Sigmoid colon (tissue), 7 donors: ENCODE results near the gene SLC39A11. TPM values are rescaled to one million over a fixed set of nuclear protein-coding genes. Genes with fewer than 3 reads are reported as not detected.

Experiments used
- DNase-seq: peaks from one replicate; pipeline ENCODE4 v3.0.0-alpha.2; 2019
- H3K27ac ChIP-seq, 4 donors: fragments of 200-600 bp; sonication (generic); one replicate each; pipeline ENCODE4 v1.5.1; 2016 to 2019; ENCODE audit warnings: mild to moderate bottlenecking in 1 of 4
- H3K27me3 ChIP-seq, 3 donors: fragments of 200-600 bp; sonication (generic); one replicate each; pipeline ENCODE4 v1.5.1; 2019; ENCODE audit warnings: mild to moderate bottlenecking in 1 of 3
- H3K36me3 ChIP-seq, 4 donors: fragments of 200-600 bp; sonication (generic); one replicate each; pipeline ENCODE4 v1.5.1; 2016 to 2019
- H3K4me1 ChIP-seq, 4 donors: fragments of 200-600 bp; sonication (generic); one replicate each; pipeline ENCODE4 v1.5.1; 2017 to 2019
- H3K4me3 ChIP-seq, 4 donors: fragments of 200-600 bp; sonication (generic); one replicate each; pipeline ENCODE4 v1.5.1; 2017 to 2019; ENCODE audit warnings: mild to moderate bottlenecking in 2 of 4, moderate library complexity in 1 of 4
- H3K9me3 ChIP-seq, 4 donors: fragments of 200-600 bp in 3 of 4; sonication (generic) in 3 of 4; one replicate each; pipeline versions ENCODE4 v1.5.1 to v1.6.1; 2013 to 2019
- CTCF ChIP-seq, 4 experiments: fragments of 450-650 bp in 3 of 4; fragments of 200-600 bp in 1 of 4; IDR thresholded peaks; one replicate each; pipeline ENCODE4 v1.5.1; 2016 to 2019; ENCODE audit warnings: antibody characterized with exemption in 4 of 4, mild to moderate bottlenecking in 3 of 4, moderate library complexity in 2 of 4
- EP300 ChIP-seq, 4 donors: sonication (generic); formaldehyde crosslinking; IDR thresholded peaks; one replicate each; pipeline ENCODE4 v1.6.1; 2017; ENCODE audit warnings: antibody characterized with exemption in 4 of 4
- POLR2A ChIP-seq, 2 donors: fragments of 450-650 bp; IDR thresholded peaks; one replicate each; pipeline ENCODE4 v1.6.1; 2016; ENCODE audit warnings: antibody characterized with exemption in 2 of 2, mild to moderate bottlenecking in 2 of 2, moderate library complexity in 2 of 2
- POLR2AphosphoS5 ChIP-seq, 4 donors: sonication (generic); formaldehyde crosslinking; IDR thresholded peaks; one replicate each; pipeline ENCODE4 v1.6.1; 2017; ENCODE audit warnings: antibody characterized with exemption in 4 of 4
- WGBS, 2 donors: extraction: QIAGEN DNeasy Blood & Tissue Kit; methylation state at CpG; one replicate each; pipeline ENCODE4 v1.1.7; 2013; 5-methylcytosine and 5-hydroxymethylcytosine counted together
- intact Hi-C: fragments of 100-400 bp; cut with DNase I; formaldehyde crosslinking; loops from one replicate; pipeline ENCODE4 v1.15.1; 2023
- polyA plus RNA-seq, 3 donors: library from polyadenylated mRNA; stranded (reverse); fragments of 200-250 nt; gene quantifications; one replicate each; pipeline ENCODE4 v1.2.3, GENCODE V29; 2013
- total RNA-seq, 4 donors: library from RNA; depleted of rRNA; stranded (reverse); fragments of >200 nt; gene quantifications; one replicate each; pipeline ENCODE4 v1.1.0, GENCODE V29; 2016
- donor health status: healthy with polysubstance abuse.
- donor health status: Bipolar disorder and iron deficiency.
- donor health status: healthy.

Gene SLC39A11
- total and polyA plus RNA-seq, 7 donors: 7.6 to 16.4 (median 8.4) TPM

- Histone ChIP-seq H3K4me3 (no peak overlapping the region), H3K36me3 (no peaks in the 10 kb centered on the region), H3K27me3 (no peaks in the 10 kb centered on the region), H3K4me1 (no peaks in the 10 kb centered on the region), H3K27ac (no peak overlapping the region), H3K9me3 (no peaks in the 10 kb centered on the region)
- TF ChIP-seq CTCF (IDR thresholded peaks at IDR 0.05) (no peak), POLR2AphosphoS5 (IDR thresholded peaks at IDR 0.05) (no peak), POLR2A (IDR thresholded peaks at IDR 0.05) (no peak)
- intact Hi-C loops: no loop called here
- DNase-seq: no peak
- WGBS, 2 donors: 88 to 91% methylated on average over 6 of the region's 6 CpGs
These were observed 338.0 kb downstream of the SLC39A11 start for GRCh38 chr17:72754513-72754912.

- Histone ChIP-seq H3K27me3 (no peaks in the 10 kb centered on the region), H3K4me1 (no peaks in the 10 kb centered on the region), H3K36me3 (no peaks in the 10 kb centered on the region), H3K27ac (no peak overlapping the region), H3K4me3 (no peak overlapping the region), H3K9me3 (no peaks in the 10 kb centered on the region)
- DNase-seq: no peak
- intact Hi-C loops: no loop called here
- WGBS, 2 donors: 86 to 87% methylated on average over 5 of the region's 5 CpGs
- TF ChIP-seq POLR2A (IDR thresholded peaks at IDR 0.05): no peak
- TF ChIP-seq CTCF (IDR thresholded peaks at IDR 0.05): no peak
- no peak for TF ChIP-seq EP300 (IDR thresholded peaks at IDR 0.05)
- no peak for TF ChIP-seq POLR2AphosphoS5 (IDR thresholded peaks at IDR 0.05)
These were observed 340.7 kb downstream of the SLC39A11 start for GRCh38 chr17:72751746-72752145.

GRCh38 chr17:72749119-72749572 is 343.3 kb downstream of the SLC39A11 start:
- WGBS, 2 donors: 35 to 76% methylated on average over 6 of the region's 6 CpGs
- no peak for DNase-seq
- no peaks in the 10 kb centered on the region for H3K9me3 ChIP-seq
- intact Hi-C loops: no loop called here
- H3K27ac ChIP-seq: no peak overlapping the region
- H3K36me3 ChIP-seq: no peaks in the 10 kb centered on the region
- H3K4me3 ChIP-seq: no peak overlapping the region
- H3K4me1 ChIP-seq: no peaks in the 10 kb centered on the region
- TF ChIP-seq EP300 (IDR thresholded peaks at IDR 0.05) (no peak), POLR2AphosphoS5 (IDR thresholded peaks at IDR 0.05) (no peak), CTCF (IDR thresholded peaks at IDR 0.05) (no peak), POLR2A (IDR thresholded peaks at IDR 0.05) (no peak)
- no peaks in the 10 kb centered on the region for H3K27me3 ChIP-seq

GRCh38 chr17:72747501-72747900 is 345.0 kb downstream of the SLC39A11 start:
- TF ChIP-seq EP300 (IDR thresholded peaks at IDR 0.05) (no peak), CTCF (IDR thresholded peaks at IDR 0.05) (no peak), POLR2A (IDR thresholded peaks at IDR 0.05) (no peak), POLR2AphosphoS5 (IDR thresholded peaks at IDR 0.05) (no peak)
- Histone ChIP-seq H3K27ac (no peak overlapping the region), H3K9me3 (no peaks in the 10 kb centered on the region), H3K27me3 (no peaks in the 10 kb centered on the region), H3K4me1 (no peaks in the 10 kb centered on the region), H3K36me3 (no peaks in the 10 kb centered on the region), H3K4me3 (no peak overlapping the region)
- no peak for DNase-seq
- intact Hi-C loops: no loop called here
- WGBS, 2 donors: 89 to 94% methylated on average over 5 of the region's 5 CpGs

GRCh38 chr17:72745241-72745640 is 347.2 kb downstream of the SLC39A11 start:
- H3K27ac ChIP-seq: no peak overlapping the region
- no peak for DNase-seq
- no peaks in the 10 kb centered on the region for H3K9me3 ChIP-seq
- 96 to 97% methylated on average over 2 of the region's 2 CpGs for WGBS, 2 donors
- TF ChIP-seq POLR2AphosphoS5 (IDR thresholded peaks at IDR 0.05) (no peak), CTCF (IDR thresholded peaks at IDR 0.05) (no peak), EP300 (IDR thresholded peaks at IDR 0.05) (no peak), POLR2A (IDR thresholded peaks at IDR 0.05) (no peak)
- no peak overlapping the region for H3K4me3 ChIP-seq
- intact Hi-C loops: no loop called here
- no peaks in the 10 kb centered on the region for H3K36me3 ChIP-seq
- H3K27me3 ChIP-seq: no peaks in the 10 kb centered on the region
- H3K4me1 ChIP-seq: no peaks in the 10 kb centered on the region
